ENCODE measurements around the gene RBM20.

DNA sequence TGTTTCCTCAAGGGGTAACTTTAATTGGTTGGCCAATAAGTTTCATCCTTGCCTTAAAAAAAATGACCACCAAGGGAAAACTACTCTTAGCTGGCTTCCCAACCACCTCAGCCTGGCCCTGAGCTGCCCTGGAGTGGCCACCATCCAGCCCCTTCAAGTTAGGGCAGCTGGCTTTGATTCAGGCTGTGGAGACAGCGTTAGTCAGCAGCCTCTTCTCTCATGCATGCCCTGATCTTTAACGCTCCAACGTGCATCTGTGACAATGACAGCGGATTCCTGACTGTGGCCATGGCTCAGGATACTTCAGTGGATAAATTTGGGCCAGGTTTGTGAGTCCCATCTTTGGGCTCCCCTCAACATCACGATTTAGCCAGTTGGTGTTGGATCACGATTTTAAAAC is 111.6 kb downstream of the RBM20 start:
- no peak for TF ChIP-seq CTCF (IDR thresholded peaks at IDR 0.05)
- no peak for TF ChIP-seq POLR2A (IDR thresholded peaks at IDR 0.05)

Measured in adrenal gland (tissue), 5 donors.